ENCODE results near the gene NKAIN2. TPM values are rescaled to one million over a fixed set of nuclear protein-coding genes. Genes with fewer than 3 reads are reported as not detected.

Gene NKAIN2
- total RNA-seq, 3 donors from 2014 or later, result 0.48 to 1.8 TPM; not detected in 1

GRCh38 chr6:124487623-124488431 lies 684.2 kb downstream of the NKAIN2 start:
- intact Hi-C loops (cut with DNase I; ENCODE audit: low total_unique reads), result no loop called here

GRCh38 chr6:124490122-124490521 lies 686.5 kb downstream of the NKAIN2 start:
- DNase-seq (ENCODE audit: low spot score in 2 of 2), result no peak
- TF ChIP-seq POLR2A (IDR thresholded peaks at IDR 0.05) (no peak), CTCF (IDR thresholded peaks at IDR 0.05) (no peak), POLR2AphosphoS5 (IDR thresholded peaks at IDR 0.05) (no peak)
- intact Hi-C loops (cut with DNase I; ENCODE audit: low total_unique reads), result no loop called here
- no peaks in the 10 kb centered on the region for H3K36me3 ChIP-seq
- no peaks in the 10 kb centered on the region for H3K27me3 ChIP-seq
- no peaks in the 10 kb centered on the region for H3K4me1 ChIP-seq
- H3K4me3 ChIP-seq, result no peak overlapping the region
- H3K9me3 ChIP-seq, result no peaks in the 10 kb centered on the region
- no peak overlapping the region for H3K27ac ChIP-seq

More at GRCh38 chr6:124487623-124488431, 684.2 kb downstream of the NKAIN2 start:
- Histone ChIP-seq H3K9me3 (no peaks in the 10 kb centered on the region), H3K27ac (no peak overlapping the region), H3K4me3 (no peak overlapping the region), H3K4me1 (no peaks in the 10 kb centered on the region), H3K36me3 (no peaks in the 10 kb centered on the region), H3K27me3 (no peaks in the 10 kb centered on the region)
- DNase-seq (ENCODE audit: low spot score in 2 of 2), result no peak
- TF ChIP-seq CTCF (IDR thresholded peaks at IDR 0.05) (no peak), POLR2AphosphoS5 (IDR thresholded peaks at IDR 0.05) (no peak), POLR2A (IDR thresholded peaks at IDR 0.05) (no peak)

DNA sequence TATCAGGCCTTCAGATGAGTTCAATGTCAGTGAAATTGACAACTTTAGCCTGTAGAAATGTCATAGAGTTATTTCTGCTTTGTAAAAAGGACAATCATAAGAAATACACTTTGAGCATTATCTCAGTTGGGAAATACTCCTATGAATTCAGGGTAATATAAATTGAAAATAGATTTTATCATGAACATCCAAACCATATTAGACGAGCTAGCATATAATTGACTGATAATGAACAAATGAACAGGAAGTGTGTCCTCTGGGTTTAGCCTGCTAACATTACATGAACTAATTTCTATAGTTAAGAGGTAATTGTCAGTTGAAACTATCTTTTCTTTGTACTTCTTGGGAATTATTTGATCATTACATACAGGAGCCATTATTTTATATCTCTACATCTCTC lies 689.6 kb downstream of the NKAIN2 start:
- no peaks in the 10 kb centered on the region for H3K27me3 ChIP-seq
- H3K36me3 ChIP-seq, result no peaks in the 10 kb centered on the region
- H3K9me3 ChIP-seq, result no peaks in the 10 kb centered on the region
- H3K4me3 ChIP-seq, result no peak overlapping the region
- intact Hi-C loops (cut with DNase I; ENCODE audit: low total_unique reads), result no loop called here
- no peaks in the 10 kb centered on the region for H3K4me1 ChIP-seq
- no peak overlapping the region for H3K27ac ChIP-seq
- no peak for DNase-seq (ENCODE audit: low spot score in 2 of 2)
- no peak for TF ChIP-seq POLR2AphosphoS5 (IDR thresholded peaks at IDR 0.05)
- no peak for TF ChIP-seq POLR2A (IDR thresholded peaks at IDR 0.05)
- TF ChIP-seq CTCF (IDR thresholded peaks at IDR 0.05), result no peak

DNA sequence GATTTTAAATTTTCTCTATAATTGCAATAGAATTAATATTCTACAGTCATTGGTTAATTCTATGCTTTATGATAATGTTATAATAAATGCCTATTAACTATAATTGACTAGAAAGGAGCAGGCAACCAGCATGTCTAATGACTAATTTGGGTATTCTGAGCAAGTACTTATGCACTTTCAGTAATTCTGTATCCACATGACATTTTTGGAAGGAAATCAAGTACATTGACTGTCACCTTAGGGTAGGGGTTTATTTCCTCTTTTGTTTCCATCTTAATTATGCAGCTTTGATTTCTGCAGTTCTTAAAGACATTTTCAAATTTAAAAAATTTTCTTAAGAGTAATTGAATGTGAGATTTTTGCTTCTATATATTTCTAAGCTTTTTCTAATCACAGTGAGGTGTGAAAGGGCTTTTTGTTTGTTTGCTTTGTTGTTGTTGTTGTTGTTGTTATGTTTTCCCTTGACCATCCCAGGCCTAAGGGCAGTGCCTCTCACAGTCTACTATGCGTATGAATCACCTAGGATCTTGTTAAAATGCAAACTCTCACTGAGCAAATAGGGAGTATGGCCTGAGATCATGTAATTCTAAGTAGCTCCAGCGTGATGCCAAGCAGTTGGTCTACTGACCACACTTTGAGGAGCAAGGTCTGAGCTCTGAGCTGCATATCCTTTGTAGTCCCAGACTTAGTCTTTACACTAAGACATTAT lies 691.4 kb downstream of the NKAIN2 start:
- H3K36me3 ChIP-seq, result no peaks in the 10 kb centered on the region
- no peak overlapping the region for H3K4me3 ChIP-seq
- DNase-seq (ENCODE audit: low spot score in 2 of 2), result no peak
- no peak overlapping the region for H3K27ac ChIP-seq
- H3K27me3 ChIP-seq, result no peaks in the 10 kb centered on the region
- H3K4me1 ChIP-seq, result no peaks in the 10 kb centered on the region
- intact Hi-C loops (cut with DNase I; ENCODE audit: low total_unique reads), result no loop called here
- H3K9me3 ChIP-seq, result no peaks in the 10 kb centered on the region
- no peak for TF ChIP-seq POLR2A (IDR thresholded peaks at IDR 0.05)
- no peak for TF ChIP-seq CTCF (IDR thresholded peaks at IDR 0.05)
- TF ChIP-seq POLR2AphosphoS5 (IDR thresholded peaks at IDR 0.05), result no peak

GRCh38 chr6:124495665-124496190 lies 692.1 kb downstream of the NKAIN2 start:
- H3K36me3 ChIP-seq, result no peaks in the 10 kb centered on the region
- no peak for TF ChIP-seq POLR2AphosphoS5 (IDR thresholded peaks at IDR 0.05)
- TF ChIP-seq POLR2A (IDR thresholded peaks at IDR 0.05), result no peak
- TF ChIP-seq CTCF (IDR thresholded peaks at IDR 0.05), result no peak
- intact Hi-C loops (cut with DNase I; ENCODE audit: low total_unique reads), result no loop called here
- no peaks in the 10 kb centered on the region for H3K9me3 ChIP-seq
- H3K27me3 ChIP-seq, result no peaks in the 10 kb centered on the region
- H3K27ac ChIP-seq, result no peak overlapping the region
- H3K4me3 ChIP-seq, result no peak overlapping the region
- H3K4me1 ChIP-seq, result no peaks in the 10 kb centered on the region
- no peak for DNase-seq (ENCODE audit: low spot score in 2 of 2)

Data from breast epithelium (tissue), 4 donors.